GM23338 (cell line): ENCODE data around the gene KLHL28.

Source experiments
- CREB1 ChIP-seq: fragments of 250-450 bp; sonication (Bioruptor Pico); IDR thresholded peaks from 2 replicates; pipeline ENCODE4 v1.5.0; 2020; ENCODE audit warnings: low read depth, mild to moderate bottlenecking, moderate library complexity
- EZH2 ChIP-seq: fragments of 200-600 bp; sonication (generic); IDR thresholded peaks from one replicate; pipeline ENCODE4 v1.8.0; 2017; ENCODE audit warnings: antibody characterized with exemption, mild to moderate bottlenecking, low read depth; ENCODE audit not compliant: unreplicated experiment
- JUNB ChIP-seq: IDR thresholded peaks from one replicate; pipeline ENCODE4 v1.6.1; 2016; ENCODE audit warnings: antibody characterized with exemption; ENCODE audit not compliant: unreplicated experiment
- POLR2AphosphoS5 ChIP-seq: IDR thresholded peaks from 2 replicates; pipeline ENCODE4 v1.6.1; 2016; ENCODE audit warnings: antibody characterized with exemption, low read depth
- STAT1 ChIP-seq: IDR thresholded peaks from one replicate; pipeline ENCODE4 v1.6.1; 2016; ENCODE audit warnings: antibody characterized with exemption; ENCODE audit not compliant: unreplicated experiment
- ZNF114 ChIP-seq: fragments of 250-450 bp; sonication (Bioruptor Pico); IDR thresholded peaks from 2 replicates; pipeline ENCODE4 v1.5.0; 2020; ENCODE audit warnings: mild to moderate bottlenecking, moderate library complexity
- TF ChIP-seq, protein P1 (sequence below), 2 experiments: fragments of 200-600 bp in 1 of 2; sonication (generic) in 1 of 2; conservative IDR thresholded peaks; 2 replicates each; pipeline versions ENCODE4 v1.5.1 to v1.6.1; 2016 to 2017; ENCODE audit warnings: antibody characterized with exemption in 2 of 2, low read depth in 2 of 2, mild to moderate bottlenecking in 2 of 2, moderate library complexity in 1 of 2
- TF ChIP-seq, protein P2 (sequence below): IDR thresholded peaks from 2 replicates; pipeline ENCODE4 v1.6.1; 2016; ENCODE audit warnings: antibody characterized with exemption
- TF ChIP-seq, protein P3 (sequence below): IDR thresholded peaks from one replicate; pipeline ENCODE4 v1.6.1; 2018; ENCODE audit warnings: antibody characterized with exemption; ENCODE audit not compliant: unreplicated experiment

DNA sequence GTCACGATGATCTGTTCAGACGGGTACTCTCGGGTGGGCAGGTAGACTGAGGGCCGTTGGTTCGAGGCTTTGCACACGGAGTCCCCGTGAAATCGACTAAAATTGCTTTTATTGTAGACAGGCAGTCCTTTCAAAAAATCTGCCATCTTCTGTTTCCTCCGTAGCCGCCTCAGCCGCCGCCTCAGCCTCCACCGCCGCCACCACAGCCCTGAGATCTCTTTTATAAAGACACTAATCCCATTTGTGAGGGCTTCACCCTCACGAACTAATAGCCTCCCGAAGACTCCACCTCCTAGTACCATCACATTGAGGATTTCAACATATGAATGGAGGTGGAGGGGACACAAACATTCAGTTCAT lies 74.2 kb downstream of the KLHL28 start:
- TF ChIP-seq EZH2 (no peak), JUNB (no peak), ZNF114 (CRISPR knock-in tag) (no peak), CREB1 (CRISPR knock-in tag) (no peak), STAT1 (no peak), POLR2AphosphoS5 (no peak)
- TF ChIP-seq, protein P1, sequence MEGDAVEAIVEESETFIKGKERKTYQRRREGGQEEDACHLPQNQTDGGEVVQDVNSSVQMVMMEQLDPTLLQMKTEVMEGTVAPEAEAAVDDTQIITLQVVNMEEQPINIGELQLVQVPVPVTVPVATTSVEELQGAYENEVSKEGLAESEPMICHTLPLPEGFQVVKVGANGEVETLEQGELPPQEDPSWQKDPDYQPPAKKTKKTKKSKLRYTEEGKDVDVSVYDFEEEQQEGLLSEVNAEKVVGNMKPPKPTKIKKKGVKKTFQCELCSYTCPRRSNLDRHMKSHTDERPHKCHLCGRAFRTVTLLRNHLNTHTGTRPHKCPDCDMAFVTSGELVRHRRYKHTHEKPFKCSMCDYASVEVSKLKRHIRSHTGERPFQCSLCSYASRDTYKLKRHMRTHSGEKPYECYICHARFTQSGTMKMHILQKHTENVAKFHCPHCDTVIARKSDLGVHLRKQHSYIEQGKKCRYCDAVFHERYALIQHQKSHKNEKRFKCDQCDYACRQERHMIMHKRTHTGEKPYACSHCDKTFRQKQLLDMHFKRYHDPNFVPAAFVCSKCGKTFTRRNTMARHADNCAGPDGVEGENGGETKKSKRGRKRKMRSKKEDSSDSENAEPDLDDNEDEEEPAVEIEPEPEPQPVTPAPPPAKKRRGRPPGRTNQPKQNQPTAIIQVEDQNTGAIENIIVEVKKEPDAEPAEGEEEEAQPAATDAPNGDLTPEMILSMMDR (conservative IDR thresholded peaks at IDR 0.05; ENCODE audit: low read depth in 2 of 2): no peak
- TF ChIP-seq, protein P2, sequence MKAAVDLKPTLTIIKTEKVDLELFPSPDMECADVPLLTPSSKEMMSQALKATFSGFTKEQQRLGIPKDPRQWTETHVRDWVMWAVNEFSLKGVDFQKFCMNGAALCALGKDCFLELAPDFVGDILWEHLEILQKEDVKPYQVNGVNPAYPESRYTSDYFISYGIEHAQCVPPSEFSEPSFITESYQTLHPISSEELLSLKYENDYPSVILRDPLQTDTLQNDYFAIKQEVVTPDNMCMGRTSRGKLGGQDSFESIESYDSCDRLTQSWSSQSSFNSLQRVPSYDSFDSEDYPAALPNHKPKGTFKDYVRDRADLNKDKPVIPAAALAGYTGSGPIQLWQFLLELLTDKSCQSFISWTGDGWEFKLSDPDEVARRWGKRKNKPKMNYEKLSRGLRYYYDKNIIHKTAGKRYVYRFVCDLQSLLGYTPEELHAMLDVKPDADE: no peak
- TF ChIP-seq, protein P3, sequence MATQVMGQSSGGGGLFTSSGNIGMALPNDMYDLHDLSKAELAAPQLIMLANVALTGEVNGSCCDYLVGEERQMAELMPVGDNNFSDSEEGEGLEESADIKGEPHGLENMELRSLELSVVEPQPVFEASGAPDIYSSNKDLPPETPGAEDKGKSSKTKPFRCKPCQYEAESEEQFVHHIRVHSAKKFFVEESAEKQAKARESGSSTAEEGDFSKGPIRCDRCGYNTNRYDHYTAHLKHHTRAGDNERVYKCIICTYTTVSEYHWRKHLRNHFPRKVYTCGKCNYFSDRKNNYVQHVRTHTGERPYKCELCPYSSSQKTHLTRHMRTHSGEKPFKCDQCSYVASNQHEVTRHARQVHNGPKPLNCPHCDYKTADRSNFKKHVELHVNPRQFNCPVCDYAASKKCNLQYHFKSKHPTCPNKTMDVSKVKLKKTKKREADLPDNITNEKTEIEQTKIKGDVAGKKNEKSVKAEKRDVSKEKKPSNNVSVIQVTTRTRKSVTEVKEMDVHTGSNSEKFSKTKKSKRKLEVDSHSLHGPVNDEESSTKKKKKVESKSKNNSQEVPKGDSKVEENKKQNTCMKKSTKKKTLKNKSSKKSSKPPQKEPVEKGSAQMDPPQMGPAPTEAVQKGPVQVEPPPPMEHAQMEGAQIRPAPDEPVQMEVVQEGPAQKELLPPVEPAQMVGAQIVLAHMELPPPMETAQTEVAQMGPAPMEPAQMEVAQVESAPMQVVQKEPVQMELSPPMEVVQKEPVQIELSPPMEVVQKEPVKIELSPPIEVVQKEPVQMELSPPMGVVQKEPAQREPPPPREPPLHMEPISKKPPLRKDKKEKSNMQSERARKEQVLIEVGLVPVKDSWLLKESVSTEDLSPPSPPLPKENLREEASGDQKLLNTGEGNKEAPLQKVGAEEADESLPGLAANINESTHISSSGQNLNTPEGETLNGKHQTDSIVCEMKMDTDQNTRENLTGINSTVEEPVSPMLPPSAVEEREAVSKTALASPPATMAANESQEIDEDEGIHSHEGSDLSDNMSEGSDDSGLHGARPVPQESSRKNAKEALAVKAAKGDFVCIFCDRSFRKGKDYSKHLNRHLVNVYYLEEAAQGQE: no peak
